GM21526 (cell line): ENCODE measurements around the gene CCDC92B.
"Not testable (repeated sequence)": the region's sequence is repeated elsewhere in the genome, so short reads cannot be mapped to it uniquely, and the experiment has no call there.

Source experiments
- ATAC-seq: cut with Tn5 transposase; IDR thresholded peaks from one replicate; pipeline ENCODE4 v1.9.1; 2021; ENCODE audit warnings: moderate library complexity; ENCODE audit not compliant: unreplicated experiment, low FRiP score

Gene CCDC92B

GRCh38 chr17:2704890-2705248 is 44.6 kb downstream of the CCDC92B start:
- no peak for ATAC-seq

GRCh38 chr17:2704031-2704889 is 45.2 kb downstream of the CCDC92B start:
- ATAC-seq, result no peak

- ATAC-seq, result no peak
These were observed 45.8 kb downstream of the CCDC92B start for GRCh38 chr17:2703606-2704005.

- no peak for ATAC-seq
These were observed 46.3 kb downstream of the CCDC92B start for GRCh38 chr17:2703181-2703580.

- no peak for ATAC-seq
These were observed 47.3 kb downstream of the CCDC92B start for GRCh38 chr17:2701996-2702741.

GRCh38 chr17:2701161-2701995 is 48.1 kb downstream of the CCDC92B start:
- no peak for ATAC-seq

- no peak for ATAC-seq
These were observed 48.8 kb downstream of the CCDC92B start for GRCh38 chr17:2700491-2701141.

- ATAC-seq, result no peak
These were observed 49.4 kb downstream of the CCDC92B start for GRCh38 chr17:2700030-2700490.

GRCh38 chr17:2699216-2699805 is 50.1 kb downstream of the CCDC92B start:
- not testable (repeated sequence) for ATAC-seq

GRCh38 chr17:2697611-2698162 is 51.8 kb downstream of the CCDC92B start:
- ATAC-seq, result no peak

GRCh38 chr17:2695961-2696760 is 53.3 kb downstream of the CCDC92B start:
- no peak for ATAC-seq

GRCh38 chr17:2695243-2695960 is 54.0 kb downstream of the CCDC92B start:
- no peak for ATAC-seq

- no peak for ATAC-seq
These were observed 54.8 kb downstream of the CCDC92B start for GRCh38 chr17:2694381-2695242.

GRCh38 chr17:2693561-2694380 is 55.7 kb downstream of the CCDC92B start:
- no peak for ATAC-seq

- ATAC-seq, result no peak
These were observed 56.7 kb downstream of the CCDC92B start for GRCh38 chr17:2692781-2693135.

GRCh38 chr17:2691965-2692780 is 57.3 kb downstream of the CCDC92B start:
- ATAC-seq, result no peak
